CD4-positive, alpha-beta T cell treated with Interleukin-15 for 4 hours (primary cell): ENCODE results near the gene PARVG.

Source experiments
- DNase-seq: peaks from one replicate; pipeline ENCODE4 v3.0.0-alpha.2; 2020; ENCODE audit warnings: low spot score

PARVG gene

GRCh38 chr22:44181033-44181911 lies 547 bp downstream of the PARVG start:
- peak; percentile 70 for DNase-seq

GRCh38 chr22:44181912-44182587 lies 1.3 kb downstream of the PARVG start:
- no peak for DNase-seq

GRCh38 chr22:44182588-44183286 lies 2.0 kb downstream of the PARVG start:
- DNase-seq = peak; percentile 49

GRCh38 chr22:44183287-44183588 lies 2.5 kb downstream of the PARVG start:
- no peak for DNase-seq

- no peak for DNase-seq
Measured at GRCh38 chr22:44184006-44184405, 3.3 kb downstream of the PARVG start.

GRCh38 chr22:44185237-44186120 lies 4.8 kb downstream of the PARVG start:
- no peak for DNase-seq

DNA sequence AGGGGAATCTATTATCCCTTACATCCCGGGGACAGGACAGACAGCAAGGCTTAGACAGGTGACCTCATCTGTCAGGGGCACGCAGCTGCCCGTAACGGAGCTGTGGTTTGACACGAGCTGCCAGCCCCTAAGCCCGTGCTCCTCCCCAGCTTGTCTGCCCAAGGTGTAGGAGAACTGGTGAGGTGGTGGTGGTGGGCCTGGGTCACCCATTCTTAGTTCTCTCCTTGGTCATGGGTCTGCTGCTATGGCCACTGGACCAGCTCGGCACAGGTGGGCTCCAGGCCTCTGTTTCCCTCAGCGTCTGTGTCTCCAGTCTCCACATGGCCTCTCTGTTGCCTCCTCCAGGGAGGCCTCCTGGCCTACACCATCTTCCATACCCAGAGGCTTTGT lies 5.4 kb downstream of the PARVG start:
- no peak for DNase-seq

DNA sequence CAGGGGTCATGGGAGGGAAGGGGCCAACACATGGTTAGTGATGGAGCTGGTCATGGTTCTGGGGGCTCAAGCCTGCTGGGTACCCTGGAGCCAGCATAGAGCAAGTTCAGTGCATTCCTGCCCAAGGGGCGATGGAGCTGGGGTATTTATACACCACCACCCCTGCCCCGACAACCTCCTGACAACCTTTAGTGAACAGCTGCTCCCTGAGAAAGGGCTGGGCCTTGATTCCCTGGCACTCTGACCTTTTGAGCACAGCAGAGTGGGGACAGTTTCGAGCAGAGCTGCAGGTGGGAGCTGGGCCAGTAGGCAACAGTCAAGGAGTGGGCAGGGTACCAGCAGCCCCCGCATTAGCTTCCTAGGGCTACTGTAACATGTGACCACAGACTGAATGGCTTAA lies 6.0 kb downstream of the PARVG start:
- no peak for DNase-seq

DNA sequence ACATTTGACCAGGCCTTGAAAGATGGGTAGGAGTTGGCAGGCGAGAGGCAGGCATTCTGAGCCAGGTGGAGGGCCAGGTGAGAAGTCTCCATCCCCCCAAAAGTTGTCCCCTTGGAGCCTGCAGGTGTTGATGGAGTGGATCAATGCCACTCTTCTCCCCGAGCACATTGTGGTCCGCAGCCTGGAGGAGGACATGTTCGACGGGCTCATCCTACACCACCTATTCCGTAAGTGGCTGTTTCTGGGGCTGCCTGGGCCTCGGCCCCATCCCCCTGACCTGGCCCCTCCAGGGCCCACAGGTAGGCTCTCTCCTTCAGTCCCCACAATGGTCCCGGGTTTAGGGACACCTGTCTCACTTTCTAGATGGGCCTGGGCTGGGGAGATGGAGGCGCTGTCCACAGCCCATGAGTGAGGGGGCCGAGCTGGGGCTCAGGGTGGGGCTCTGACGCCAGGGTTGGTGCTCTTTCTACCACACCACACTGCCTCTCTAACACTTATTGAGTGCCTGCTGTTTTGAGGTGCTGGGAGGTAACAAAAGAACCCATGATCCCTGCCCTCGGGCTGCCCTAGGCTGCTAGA lies 7.0 kb downstream of the PARVG start:
- no peak for DNase-seq

- DNase-seq = no peak
Measured at GRCh38 chr22:44188316-44188715, 7.6 kb downstream of the PARVG start.

DNA sequence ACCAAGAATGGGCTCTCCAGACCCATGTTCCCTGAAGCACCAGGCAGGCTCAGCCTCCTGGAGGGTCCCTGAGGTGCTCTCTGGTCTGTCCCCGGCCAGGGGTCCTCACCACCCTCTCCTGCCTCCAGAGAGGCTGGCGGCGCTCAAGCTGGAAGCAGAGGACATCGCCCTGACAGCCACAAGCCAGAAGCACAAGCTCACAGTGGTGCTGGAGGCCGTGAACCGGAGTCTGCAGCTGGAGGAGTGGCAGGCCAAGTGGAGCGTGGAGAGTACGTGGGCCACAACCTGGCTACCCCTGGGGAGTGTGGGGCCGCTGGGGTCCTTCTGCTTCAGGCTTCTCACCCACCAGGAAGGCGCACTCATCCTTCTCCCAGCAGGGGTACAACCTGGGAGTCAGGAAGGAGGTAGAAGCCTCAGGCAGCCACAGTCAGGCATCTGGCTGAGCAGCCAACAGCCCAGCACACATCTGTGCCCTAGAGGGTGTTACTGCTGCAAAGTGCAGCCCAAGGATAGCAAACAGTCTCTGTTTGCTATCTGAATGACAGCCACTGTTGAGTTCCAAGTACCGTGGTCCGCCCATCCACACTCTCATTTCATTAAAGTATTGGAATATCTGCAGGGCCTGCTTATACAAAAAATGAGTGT lies 8.4 kb downstream of the PARVG start:
- DNase-seq = no peak

DNA sequence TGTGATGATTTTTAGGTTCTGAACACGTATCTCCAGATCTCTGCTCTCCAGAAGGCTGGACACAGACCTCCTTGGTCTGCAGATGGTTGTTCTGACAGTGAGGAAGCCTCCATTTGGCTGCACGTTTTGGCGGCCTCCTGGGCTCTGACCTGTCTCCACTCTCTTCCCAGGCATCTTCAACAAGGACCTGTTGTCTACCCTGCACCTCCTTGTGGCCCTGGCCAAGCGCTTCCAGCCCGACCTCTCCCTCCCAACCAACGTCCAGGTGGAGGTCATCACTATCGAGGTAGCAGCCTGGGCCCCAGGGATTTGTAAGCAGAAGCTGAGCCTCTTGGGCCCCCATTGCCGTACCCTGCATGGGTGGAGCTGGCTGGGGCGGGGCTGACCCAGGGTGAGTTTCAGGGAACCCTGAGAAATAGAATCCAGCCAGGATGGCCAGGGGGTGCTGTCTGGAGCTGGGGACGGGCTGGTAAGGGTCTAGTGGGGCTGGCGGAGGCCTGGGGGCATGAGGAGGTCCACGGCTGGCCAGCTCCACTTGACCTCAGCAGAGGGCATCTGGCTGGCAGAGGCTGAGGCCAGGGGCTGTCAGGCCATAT lies 9.8 kb downstream of the PARVG start:
- no peak for DNase-seq

DNA sequence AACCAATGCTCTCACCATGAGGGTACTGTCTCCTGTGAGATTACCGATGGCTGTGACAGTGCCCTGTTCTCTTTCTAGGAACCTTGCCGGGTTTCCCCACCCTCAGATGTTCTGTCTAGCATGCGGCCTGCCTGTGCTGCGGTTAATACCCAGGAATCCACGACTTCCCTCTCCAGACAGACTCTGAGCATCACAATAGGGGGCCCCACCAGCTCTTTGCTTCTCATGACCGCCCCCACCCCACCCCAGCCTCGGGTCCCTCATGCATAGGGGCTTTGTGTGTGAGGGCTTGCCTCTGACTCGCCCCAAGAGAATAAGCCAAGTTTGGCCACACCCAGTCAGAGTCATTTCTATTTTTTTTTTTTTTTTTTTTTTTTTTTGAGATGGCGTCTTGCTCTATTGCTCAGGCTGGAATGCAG lies 10.3 kb downstream of the PARVG start:
- DNase-seq = peak; percentile 58

- DNase-seq = no peak
Measured at GRCh38 chr22:44192098-44192815, 11.5 kb downstream of the PARVG start.

DNA sequence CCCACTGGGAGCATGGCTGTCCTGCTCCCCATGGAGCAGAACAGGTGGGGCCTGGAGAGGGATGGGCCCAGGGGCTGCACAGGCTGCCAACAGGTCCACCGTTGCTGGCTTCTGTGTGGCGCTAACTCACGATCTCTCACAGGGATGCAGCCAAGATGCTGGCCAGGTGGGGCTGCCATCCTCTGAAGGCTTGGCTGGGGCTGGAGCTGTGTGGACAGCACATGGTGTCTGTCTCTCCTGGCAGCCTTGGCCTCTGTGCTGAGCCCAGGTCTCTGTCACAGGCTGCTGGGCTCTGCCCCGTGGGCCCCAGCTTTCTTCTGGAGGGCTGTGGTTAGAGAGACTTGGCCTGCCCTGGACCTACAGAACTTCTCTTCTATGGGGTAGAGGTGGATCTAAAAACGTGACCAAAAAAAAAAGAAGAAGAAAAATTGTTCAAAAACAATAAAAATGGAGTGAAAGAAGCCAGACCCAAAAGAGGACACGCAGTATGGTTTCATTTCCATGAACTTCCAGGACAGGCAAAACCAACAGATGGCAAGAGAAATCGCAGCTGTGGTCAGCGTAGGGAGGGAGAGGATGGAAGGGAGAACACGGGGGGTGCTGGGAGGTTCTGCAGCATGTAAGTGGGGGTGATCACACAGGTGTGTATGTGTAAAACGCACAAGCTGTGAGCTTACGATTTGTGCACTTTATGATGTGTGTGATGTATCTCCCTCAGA lies 12.2 kb downstream of the PARVG start:
- no peak for DNase-seq

GRCh38 chr22:44193535-44193891 lies 12.8 kb downstream of the PARVG start:
- peak; percentile 9 for DNase-seq

- DNase-seq = no peak
Measured at GRCh38 chr22:44194569-44194968, 13.8 kb downstream of the PARVG start.

GRCh38 chr22:44195189-44195871 lies 14.6 kb downstream of the PARVG start:
- DNase-seq = no peak

GRCh38 chr22:44196241-44196640 lies 15.5 kb downstream of the PARVG start:
- no peak for DNase-seq
